Stimulated activated CD4-positive, alpha-beta T cell treated with anti-CD3 and anti-CD28 coated beads, TNF-alpha, amount 100 ng/mL, for 4 hours (primary cell): ENCODE results near the gene PEX1.
"Not testable (repeated sequence)": the region's sequence is repeated elsewhere in the genome, so short reads cannot be mapped to it uniquely, and the experiment has no call there.

ENCODE experiments used
- DNase-seq, 3 experiments: peaks; one replicate each; pipeline ENCODE4 v3.0.0-alpha.2; 2020; ENCODE audit warnings: low read depth in 3 of 3

The PEX1 gene

GRCh38 chr7:92504563-92504962 is 23.8 kb downstream of the PEX1 start:
- DNase-seq = no peak

- DNase-seq = no peak
These were observed 24.6 kb downstream of the PEX1 start for GRCh38 chr7:92503767-92504166.

DNA sequence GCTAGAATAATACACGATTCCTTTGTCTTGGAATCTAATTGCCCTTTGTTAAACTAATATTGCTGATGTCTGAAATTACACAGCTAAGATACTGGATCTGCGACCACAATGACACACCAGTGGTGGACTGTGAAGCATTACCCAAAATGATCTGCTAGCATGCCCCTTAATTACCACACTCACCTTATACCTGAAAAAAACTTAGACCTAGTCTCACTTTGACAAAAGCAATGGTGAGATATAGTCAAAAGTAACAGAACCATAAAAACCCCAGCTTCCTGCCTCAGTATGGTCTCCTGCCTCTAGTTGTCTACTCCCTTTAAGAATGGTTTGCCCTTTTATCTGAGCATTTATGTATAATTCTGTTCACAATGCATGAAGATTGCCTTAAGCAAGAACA is 29.8 kb downstream of the PEX1 start:
- DNase-seq = no peak

DNA sequence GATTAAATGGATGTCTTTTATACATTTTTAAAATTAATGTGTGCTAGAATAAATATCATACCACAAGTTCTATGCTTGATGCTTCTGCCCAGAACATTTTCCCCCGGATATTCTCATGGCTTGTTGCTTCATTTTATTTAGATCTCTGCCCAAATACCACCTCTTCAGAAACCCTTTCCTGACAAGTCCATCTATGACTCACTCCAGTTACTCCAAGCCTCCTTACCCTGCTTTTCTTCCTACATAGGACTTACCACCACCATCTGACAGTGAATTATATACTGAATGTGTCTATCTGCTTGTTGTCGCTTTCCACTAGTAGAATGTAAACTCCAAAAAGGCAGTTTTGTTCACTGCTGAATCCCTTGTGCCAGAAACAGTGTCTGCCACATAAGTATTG is 31.4 kb downstream of the PEX1 start:
- no peak for DNase-seq

DNA sequence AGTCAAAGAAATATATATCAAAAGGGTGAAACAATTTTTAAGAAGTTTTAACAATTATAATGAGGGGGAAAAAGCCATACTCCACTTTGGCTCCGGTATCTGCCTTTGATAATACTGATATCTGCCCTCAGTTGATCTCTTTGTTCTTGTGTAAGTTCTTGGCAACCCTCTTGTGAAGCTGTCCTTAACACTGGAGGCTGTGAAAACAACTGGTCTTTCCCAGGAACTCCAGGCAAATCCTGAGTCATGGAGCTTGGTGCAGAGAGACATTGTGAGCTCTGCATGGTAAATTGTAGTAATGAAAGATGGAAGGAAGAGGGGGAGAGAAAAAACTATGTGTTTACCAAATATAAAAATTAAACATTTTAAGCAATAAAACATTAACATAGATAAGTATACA is 38.7 kb downstream of the PEX1 start:
- no peak for DNase-seq

DNA sequence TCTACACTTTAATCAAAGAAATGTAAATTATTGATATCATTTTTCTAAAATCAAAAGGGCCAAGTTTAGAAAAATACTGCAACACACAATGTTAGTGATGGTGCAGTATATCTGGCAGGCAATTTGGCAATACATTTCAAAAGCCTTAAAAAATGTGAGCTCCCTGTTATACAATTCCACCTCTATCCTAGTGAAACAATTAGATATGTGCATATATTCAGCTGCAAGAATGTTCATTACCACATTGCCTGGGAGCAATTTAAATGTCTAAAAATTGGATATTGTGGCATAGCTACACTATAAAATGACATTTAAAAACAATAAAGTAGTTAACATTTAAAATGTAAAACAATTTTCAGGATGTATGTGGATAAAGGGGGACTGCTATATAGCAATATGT is 40.5 kb downstream of the PEX1 start:
- no peak for DNase-seq

GRCh38 chr7:92485974-92486373 is 42.3 kb downstream of the PEX1 start:
- no peak for DNase-seq

DNA sequence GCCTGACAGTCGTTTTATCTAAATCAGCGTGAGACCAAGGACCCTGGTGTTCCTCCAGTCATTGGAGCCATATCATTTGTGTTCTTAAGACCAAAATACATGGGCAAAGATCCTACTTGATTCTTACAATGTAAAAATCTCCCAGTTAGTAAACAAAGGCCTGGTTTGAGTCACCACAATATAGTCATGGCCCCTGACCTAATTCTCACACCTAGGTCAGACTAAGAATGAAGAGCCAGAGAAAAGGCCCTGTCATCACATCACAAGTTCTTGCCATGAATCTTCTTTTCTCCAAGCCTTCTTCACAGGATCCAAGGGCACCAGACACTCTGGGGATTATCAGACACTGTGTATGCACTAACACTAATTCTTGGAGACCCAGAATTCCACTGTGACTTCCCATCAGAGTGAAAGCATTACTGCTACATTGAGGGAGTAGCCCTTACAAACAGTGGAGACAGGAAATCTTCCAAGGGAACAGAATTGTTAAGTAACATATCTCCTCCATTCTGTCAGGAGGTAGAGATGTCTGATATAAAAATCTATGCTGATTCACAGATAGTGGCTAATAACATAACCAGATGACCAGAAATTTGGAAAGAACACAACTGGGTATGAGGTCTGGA is 42.9 kb downstream of the PEX1 start:
- DNase-seq = no peak

DNA sequence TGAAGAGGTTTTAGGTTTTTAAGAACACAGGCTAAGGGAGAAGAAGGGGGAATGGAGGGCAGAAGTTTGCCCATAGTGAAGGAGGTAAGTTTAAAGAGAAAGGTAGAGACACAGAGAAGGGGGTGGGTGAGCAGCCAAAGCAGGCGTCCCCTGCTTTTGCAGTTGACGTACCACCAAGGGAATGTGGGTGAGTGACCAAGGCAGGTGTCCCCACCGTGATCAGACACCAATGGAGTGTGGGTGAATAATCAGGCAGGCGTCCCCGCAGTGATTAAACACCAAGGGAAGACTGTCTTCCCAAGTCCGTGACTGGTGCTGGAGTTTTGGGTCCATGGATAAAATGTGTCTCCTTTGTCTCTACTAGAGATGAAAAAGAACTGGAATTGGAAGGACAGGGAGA is 44.1 kb downstream of the PEX1 start:
- DNase-seq = not testable (repeated sequence)

GRCh38 chr7:92483624-92484023 is 44.7 kb downstream of the PEX1 start:
- DNase-seq = not testable (repeated sequence)

GRCh38 chr7:92479146-92479545 is 49.2 kb downstream of the PEX1 start:
- not testable (repeated sequence) for DNase-seq

GRCh38 chr7:92478711-92479110 is 49.6 kb downstream of the PEX1 start:
- no peak for DNase-seq

- DNase-seq = no peak
These were observed 50.2 kb downstream of the PEX1 start for GRCh38 chr7:92478095-92478494.

DNA sequence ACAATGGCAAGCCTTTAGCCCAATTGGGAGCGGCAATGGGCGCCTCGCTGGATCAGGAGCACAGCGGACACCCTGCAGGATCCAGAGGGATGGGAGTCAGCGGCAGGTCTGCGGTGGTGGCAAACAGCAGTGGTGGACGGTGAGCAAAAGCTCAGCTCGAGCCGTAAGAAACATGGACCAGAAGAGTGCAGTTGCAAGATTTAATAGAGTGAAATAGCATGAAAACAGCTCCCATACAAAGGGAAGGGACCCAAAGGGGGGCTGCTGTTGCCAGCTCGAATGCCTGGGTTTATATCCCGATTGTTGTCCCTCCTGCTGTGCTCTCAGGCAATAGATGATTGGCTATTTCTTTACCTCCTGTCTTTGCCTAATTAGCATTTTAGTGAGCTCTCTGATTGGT is 50.6 kb downstream of the PEX1 start, which contains the start of gene ERVW-1:
ERVW-1 (minus strand) TSS at position 266 of the 400 bp plus-strand sequence. CDS start 7,565 bp downstream, outside the sequence.
- not testable (repeated sequence) for DNase-seq

- not testable (repeated sequence) for DNase-seq
These were observed 52.3 kb downstream of the PEX1 start for GRCh38 chr7:92475851-92476590.

GRCh38 chr7:92475261-92475770 is 53.0 kb downstream of the PEX1 start:
- DNase-seq = not testable (repeated sequence)

DNA sequence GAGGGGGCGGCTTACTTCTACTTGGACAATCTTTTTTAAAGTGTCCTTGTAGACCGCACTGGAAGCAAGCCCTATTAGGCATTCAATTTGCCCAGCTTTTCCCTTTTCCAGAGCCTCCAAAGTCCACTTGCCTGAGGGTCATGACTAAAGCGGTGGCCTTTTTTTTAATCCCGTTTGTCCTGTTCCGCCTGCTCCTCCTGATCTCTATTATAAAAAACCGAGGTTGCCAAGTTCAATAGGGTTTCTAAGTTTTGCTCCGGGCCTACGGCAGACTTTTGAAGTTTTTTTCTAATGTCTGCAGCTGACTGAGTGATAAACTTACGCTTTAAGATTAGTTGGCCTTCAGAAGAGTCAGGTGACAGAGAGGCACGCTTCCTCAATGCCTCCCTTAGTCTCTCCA is 54.3 kb downstream of the PEX1 start:
- not testable (repeated sequence) for DNase-seq

DNA sequence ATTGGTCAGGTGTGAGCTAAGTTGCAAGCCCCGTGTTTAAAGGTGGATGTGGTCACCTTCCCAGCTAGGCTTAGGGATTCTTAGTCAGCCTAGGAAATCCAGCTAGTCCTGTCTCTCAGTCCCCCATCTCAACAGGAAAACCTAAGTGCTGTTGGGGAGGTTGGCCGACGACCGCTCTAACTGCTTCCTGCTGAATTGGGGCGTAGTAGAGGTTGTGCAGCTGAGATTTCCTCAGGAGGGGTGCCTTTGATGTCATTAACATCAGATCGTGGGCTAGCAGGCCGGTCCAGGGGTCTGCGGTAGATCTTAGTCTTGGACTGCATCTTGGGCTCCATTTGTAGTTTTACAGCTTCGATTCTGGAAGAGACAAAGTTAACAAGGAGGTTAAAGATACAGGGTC is 59.7 kb downstream of the PEX1 start:
- DNase-seq = not testable (repeated sequence)

DNA sequence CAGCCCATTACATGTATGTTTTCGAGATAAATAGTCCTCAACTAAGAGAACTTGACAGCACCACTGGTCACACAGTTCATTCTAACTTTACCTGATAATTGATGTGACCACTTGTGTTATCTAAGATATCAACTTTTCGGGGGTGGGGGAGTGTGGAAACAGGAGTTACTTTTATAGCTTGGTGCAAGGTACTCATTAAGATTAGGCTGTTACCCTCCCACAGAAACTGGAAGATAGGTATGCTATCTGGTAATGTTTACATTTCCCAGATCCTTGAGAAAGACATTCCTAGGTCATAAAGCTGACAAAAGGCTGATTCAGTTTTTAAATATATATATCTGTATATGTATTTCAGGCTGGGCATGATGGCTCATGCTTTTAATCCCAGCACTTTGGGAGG is 61.6 kb downstream of the PEX1 start:
- DNase-seq = no peak

GRCh38 chr7:92464515-92464914 is 63.8 kb downstream of the PEX1 start:
- no peak for DNase-seq

- no peak for DNase-seq
These were observed 65.8 kb downstream of the PEX1 start for GRCh38 chr7:92462560-92462959.

- no peak for DNase-seq
These were observed 67.0 kb downstream of the PEX1 start for GRCh38 chr7:92461027-92462003.
